Measurements from ENCODE around the gene DAPK2. TPM values are rescaled to one million over a fixed set of nuclear protein-coding genes. Genes with fewer than 3 reads are reported as not detected.

The DAPK2 gene
- polyA plus RNA-seq, 3 donors from 2014 or later: 4.5 to 7.3 (median 5.1) TPM

- Mint-ChIP-seq H3K4me1 (peaks cover 8 to 9% of the 10 kb centered on the region in 2 donors), H3K9me3 (no peaks in the 10 kb centered on the region), H3K4me3 (peak overlapping the region in 2 of 5 donors; percentile 19 to 43), H3K27me3 (ENCODE audit: low read depth in 3 of 3) (peaks cover 0 to 12% (median 8%) of the 10 kb centered on the region in 3 donors), H3K27ac (peak overlapping the region in 2 of 6 donors; percentile 8 to 17), H3K36me3 (no peaks in the 10 kb centered on the region)
- no peak for DNase-seq
Measured at GRCh38 chr15:64048781-64049460, 2.6 kb upstream of the DAPK2 start.

GRCh38 chr15:64045774-64046420 is 388 bp downstream of the DAPK2 start:
- H3K36me3 Mint-ChIP-seq: no peaks in the 10 kb centered on the region
- H3K4me1 Mint-ChIP-seq: peaks cover 8 to 9% of the 10 kb centered on the region in 2 donors
- H3K9me3 Mint-ChIP-seq: no peaks in the 10 kb centered on the region
- no peak for DNase-seq
- no peak overlapping the region for H3K27ac Mint-ChIP-seq
- peak overlapping the region; percentile 50 to 74 (median 68) for H3K4me3 Mint-ChIP-seq
- peaks cover 0 to 12% (median 11%) of the 10 kb centered on the region in 3 donors for H3K27me3 Mint-ChIP-seq (ENCODE audit: low read depth in 3 of 3)

DNA sequence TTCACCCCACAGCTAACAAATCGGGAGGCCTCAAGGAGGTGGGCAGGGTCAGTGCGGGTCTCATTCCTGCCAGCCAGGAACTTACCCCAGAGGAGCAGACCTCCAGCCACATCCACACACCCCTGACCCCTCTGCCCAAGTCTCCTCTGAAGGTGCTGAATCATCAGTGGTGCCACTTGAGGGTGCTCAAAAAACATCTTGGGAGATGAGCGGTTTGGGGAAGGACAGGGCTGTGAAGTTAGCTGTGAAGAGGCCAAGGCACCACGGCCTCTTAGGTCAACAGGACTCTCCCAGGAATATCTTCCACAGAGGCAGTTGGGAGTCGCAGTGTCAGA is 1.2 kb downstream of the DAPK2 start:
- Mint-ChIP-seq H3K9me3 (no peaks in the 10 kb centered on the region), H3K4me3 (peak overlapping the region in 4 of 5 donors; percentile 50 to 74 (median 70)), H3K36me3 (no peaks in the 10 kb centered on the region), H3K4me1 (peaks cover 8 to 9% of the 10 kb centered on the region in 2 donors), H3K27me3 (ENCODE audit: low read depth in 3 of 3) (peaks cover 0 to 12% (median 11%) of the 10 kb centered on the region in 3 donors), H3K27ac (peak overlapping the region in 1 of 6 donors; percentile 55)
- no peak for DNase-seq

GRCh38 chr15:64044300-64045100 is 1.8 kb downstream of the DAPK2 start:
- DNase-seq: no peak
- no peaks in the 10 kb centered on the region for H3K36me3 Mint-ChIP-seq
- H3K4me1 Mint-ChIP-seq: peaks cover 8 to 9% of the 10 kb centered on the region in 2 donors

DNA sequence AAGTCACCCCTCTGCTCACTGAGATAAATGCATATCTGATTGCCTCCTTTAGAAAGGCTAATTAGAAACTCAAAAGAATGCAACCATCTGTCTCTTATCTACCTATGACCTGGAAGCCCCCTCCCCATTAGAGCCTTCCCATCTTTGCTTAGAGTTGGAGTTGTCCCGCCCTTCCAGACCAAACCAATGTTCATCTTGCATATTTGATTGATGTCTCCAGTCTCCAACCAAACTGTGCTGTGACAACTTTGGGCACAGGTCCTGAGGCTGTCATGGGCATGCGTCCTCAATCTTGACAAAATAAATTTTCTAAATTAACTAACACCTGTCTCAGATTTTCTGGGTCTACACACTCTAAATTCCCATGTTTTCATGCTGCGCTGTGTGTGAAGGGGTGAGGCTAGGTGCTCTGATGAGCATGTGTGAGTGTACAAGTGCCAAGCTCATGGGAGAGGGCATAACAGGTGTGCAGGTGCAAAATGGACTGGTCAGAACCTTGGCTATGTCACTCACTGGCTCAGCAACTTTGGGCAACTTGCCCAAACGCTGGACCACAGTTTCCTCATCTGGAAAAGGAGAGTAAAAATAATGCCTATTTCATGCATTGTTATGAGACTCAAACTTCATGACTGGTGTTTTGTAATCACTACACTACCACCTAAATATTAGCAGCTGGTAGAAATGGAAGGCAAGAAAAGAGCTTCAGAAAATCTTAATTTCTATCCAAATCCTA is 7.2 kb downstream of the DAPK2 start:
- H3K36me3 Mint-ChIP-seq: peaks cover 0 to 5% (median 0%) of the 10 kb centered on the region in 3 donors
- no peaks in the 10 kb centered on the region for H3K4me1 Mint-ChIP-seq
- no peak for DNase-seq
- peaks cover 0 to 3% (median 0%) of the 10 kb centered on the region in 3 donors for H3K27me3 Mint-ChIP-seq (ENCODE audit: low read depth in 3 of 3)
- peak overlapping the region in 2 of 6 donors; percentile 24 to 37 for H3K27ac Mint-ChIP-seq
- no peak overlapping the region for H3K4me3 Mint-ChIP-seq
- H3K9me3 Mint-ChIP-seq: no peaks in the 10 kb centered on the region

More at GRCh38 chr15:64044300-64045100, 1.8 kb downstream of the DAPK2 start:
- H3K27me3 Mint-ChIP-seq (ENCODE audit: low read depth in 3 of 3): peaks cover 0 to 12% (median 11%) of the 10 kb centered on the region in 3 donors
- peak overlapping the region; percentile 50 to 74 (median 68) for H3K4me3 Mint-ChIP-seq
- H3K27ac Mint-ChIP-seq: peak overlapping the region in 2 of 6 donors; percentile 26 to 55
- no peaks in the 10 kb centered on the region for H3K9me3 Mint-ChIP-seq

DNA sequence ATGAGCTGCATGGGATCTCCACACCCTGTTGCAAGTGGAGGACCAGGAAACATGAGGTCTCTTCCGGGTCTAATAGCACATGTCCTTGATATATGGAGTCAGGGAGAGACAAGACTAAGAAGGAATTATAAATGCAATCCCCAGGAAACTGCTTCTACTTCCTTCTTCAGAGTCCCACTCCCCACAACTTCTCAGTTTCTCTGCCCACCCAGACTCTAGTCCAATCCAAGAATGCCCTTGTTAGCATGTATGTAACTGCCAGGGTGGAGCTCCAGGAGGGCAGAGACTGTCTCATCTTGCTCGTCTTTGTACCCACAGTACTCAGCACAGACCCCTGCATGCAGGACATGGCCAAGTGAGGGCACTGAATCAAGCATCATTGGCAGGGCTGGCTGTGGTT is 8.3 kb downstream of the DAPK2 start:
- no peak for DNase-seq
- Mint-ChIP-seq H3K4me3 (no peak overlapping the region), H3K27ac (peak overlapping the region in 1 of 6 donors; percentile 38)

DNA sequence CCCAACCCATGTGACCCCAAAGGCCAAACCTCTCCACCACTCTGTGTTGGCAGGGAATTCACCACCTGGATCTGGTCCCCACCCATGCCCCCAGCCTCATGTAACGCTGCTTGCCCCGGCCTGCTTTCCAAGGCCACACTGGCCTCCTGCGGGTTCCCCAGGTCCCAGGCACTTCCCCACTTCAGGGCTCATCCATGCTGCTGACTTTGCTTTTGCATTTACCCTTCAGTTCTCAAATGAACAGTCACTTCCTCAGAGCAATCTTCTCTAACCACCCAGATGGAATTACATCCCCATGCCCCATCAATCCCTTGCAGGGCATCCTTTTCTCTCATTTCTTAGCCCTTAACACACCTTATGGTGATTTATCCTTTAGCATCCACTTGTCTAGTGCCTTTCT is 9.2 kb downstream of the DAPK2 start:
- H3K27ac Mint-ChIP-seq: peak overlapping the region in 1 of 6 donors; percentile 2
- peaks cover 4 to 6% of the 10 kb centered on the region in 2 donors for H3K4me1 Mint-ChIP-seq
- peaks cover 0 to 5% (median 0%) of the 10 kb centered on the region in 3 donors for H3K36me3 Mint-ChIP-seq
- no peak overlapping the region for H3K4me3 Mint-ChIP-seq
- no peaks in the 10 kb centered on the region for H3K9me3 Mint-ChIP-seq
- H3K27me3 Mint-ChIP-seq (ENCODE audit: low read depth in 3 of 3): peaks cover 0 to 2% (median 0%) of the 10 kb centered on the region in 3 donors
- DNase-seq: no peak

More for the DNA sequence above, 8.3 kb downstream of the DAPK2 start:
- Mint-ChIP-seq H3K4me1 (no peaks in the 10 kb centered on the region), H3K27me3 (ENCODE audit: low read depth in 3 of 3) (peaks cover 0 to 2% (median 0%) of the 10 kb centered on the region in 3 donors), H3K36me3 (peaks cover 0 to 5% (median 0%) of the 10 kb centered on the region in 3 donors), H3K9me3 (no peaks in the 10 kb centered on the region)

GRCh38 chr15:64035525-64035924 is 10.8 kb downstream of the DAPK2 start:
- DNase-seq: no peak
- Mint-ChIP-seq H3K27me3 (ENCODE audit: low read depth in 3 of 3) (peaks cover 0 to 2% (median 0%) of the 10 kb centered on the region in 3 donors), H3K27ac (no peak overlapping the region), H3K4me3 (no peak overlapping the region), H3K9me3 (no peaks in the 10 kb centered on the region), H3K4me1 (peaks cover 6 to 21% of the 10 kb centered on the region in 2 donors), H3K36me3 (peaks cover 0 to 5% (median 0%) of the 10 kb centered on the region in 3 donors)

DNA sequence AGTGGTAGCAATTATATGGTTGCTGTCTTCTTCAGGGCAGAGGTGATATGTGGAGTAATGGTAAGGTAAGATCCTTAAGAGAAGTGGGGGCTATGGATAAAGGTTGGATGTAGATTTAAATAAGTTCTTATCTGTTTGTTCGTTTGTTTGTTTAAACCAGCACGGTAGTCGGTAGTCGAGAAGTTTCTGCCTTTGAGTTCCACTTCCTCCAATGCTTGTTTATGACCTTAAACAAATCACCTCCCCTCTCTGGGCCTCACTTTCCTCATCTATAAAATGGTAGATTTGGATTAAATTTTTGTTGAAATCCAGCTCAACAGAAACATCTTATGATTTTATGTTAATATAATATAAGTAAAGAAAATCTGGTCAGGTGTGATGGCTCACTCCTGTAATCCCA is 11.8 kb downstream of the DAPK2 start:
- no peak for DNase-seq
- no peaks in the 10 kb centered on the region for H3K9me3 Mint-ChIP-seq
- H3K27ac Mint-ChIP-seq: no peak overlapping the region
- peaks cover 0 to 5% (median 0%) of the 10 kb centered on the region in 3 donors for H3K36me3 Mint-ChIP-seq
- no peak overlapping the region for H3K4me3 Mint-ChIP-seq
- peaks cover 6 to 21% of the 10 kb centered on the region in 2 donors for H3K4me1 Mint-ChIP-seq
- H3K27me3 Mint-ChIP-seq (ENCODE audit: low read depth in 3 of 3): peaks cover 0 to 2% (median 0%) of the 10 kb centered on the region in 3 donors

DNA sequence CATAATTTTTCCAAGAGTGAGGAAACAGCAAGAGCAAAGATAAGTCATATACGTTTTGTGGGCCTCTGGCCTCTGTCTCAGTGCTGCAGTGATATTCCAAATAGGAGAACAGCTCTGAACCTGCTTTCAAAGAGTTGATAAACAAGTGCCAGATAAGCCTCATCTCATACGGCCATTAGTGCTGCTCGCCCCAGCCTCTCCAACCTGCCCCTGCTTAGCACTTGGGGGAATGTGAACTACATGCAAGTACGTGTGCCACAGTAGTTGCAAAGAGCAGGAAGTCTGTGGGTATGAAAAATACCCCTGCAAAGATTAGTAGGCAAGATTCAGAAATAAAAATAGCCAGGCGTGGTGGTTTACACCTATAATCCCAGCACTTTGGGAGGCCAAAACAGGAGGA is 14.0 kb downstream of the DAPK2 start:
- Mint-ChIP-seq H3K36me3 (no peaks in the 10 kb centered on the region), H3K4me1 (peaks cover 6 to 21% of the 10 kb centered on the region in 2 donors), H3K27me3 (ENCODE audit: low read depth in 3 of 3) (peaks cover 0 to 2% (median 0%) of the 10 kb centered on the region in 3 donors), H3K9me3 (no peaks in the 10 kb centered on the region), H3K27ac (peak overlapping the region in 3 of 6 donors; percentile 53 to 79 (median 78)), H3K4me3 (peak overlapping the region in 2 of 5 donors; percentile 14 to 18)
- DNase-seq: peak in 1 of 3 donors; percentile 22

GRCh38 chr15:64030123-64030522 is 16.2 kb downstream of the DAPK2 start:
- peak overlapping the region in 1 of 6 donors; percentile 70 for H3K27ac Mint-ChIP-seq
- DNase-seq: no peak

GRCh38 chr15:64029633-64030032 is 16.7 kb downstream of the DAPK2 start:
- peak overlapping the region in 1 of 6 donors; percentile 70 for H3K27ac Mint-ChIP-seq
- no peak overlapping the region for H3K4me3 Mint-ChIP-seq
- H3K4me1 Mint-ChIP-seq: peaks cover 6 to 21% of the 10 kb centered on the region in 2 donors
- no peaks in the 10 kb centered on the region for H3K36me3 Mint-ChIP-seq
- no peak for DNase-seq
- peaks cover 0 to 4% (median 0%) of the 10 kb centered on the region in 3 donors for H3K27me3 Mint-ChIP-seq (ENCODE audit: low read depth in 3 of 3)
- H3K9me3 Mint-ChIP-seq: no peaks in the 10 kb centered on the region

More at GRCh38 chr15:64030123-64030522, 16.2 kb downstream of the DAPK2 start:
- no peaks in the 10 kb centered on the region for H3K36me3 Mint-ChIP-seq
- H3K4me3 Mint-ChIP-seq: no peak overlapping the region
- peaks cover 6 to 21% of the 10 kb centered on the region in 2 donors for H3K4me1 Mint-ChIP-seq
- H3K27me3 Mint-ChIP-seq (ENCODE audit: low read depth in 3 of 3): peaks cover 0 to 4% (median 0%) of the 10 kb centered on the region in 3 donors
- H3K9me3 Mint-ChIP-seq: no peaks in the 10 kb centered on the region

- H3K4me3 Mint-ChIP-seq: no peak overlapping the region
- peak overlapping the region in 2 of 6 donors; percentile 21 to 70 for H3K27ac Mint-ChIP-seq
- H3K4me1 Mint-ChIP-seq: peaks cover 6 to 21% of the 10 kb centered on the region in 2 donors
- no peaks in the 10 kb centered on the region for H3K36me3 Mint-ChIP-seq
- no peaks in the 10 kb centered on the region for H3K9me3 Mint-ChIP-seq
- peaks cover 0 to 4% (median 0%) of the 10 kb centered on the region in 3 donors for H3K27me3 Mint-ChIP-seq (ENCODE audit: low read depth in 3 of 3)
- no peak for DNase-seq
Measured at GRCh38 chr15:64029110-64029509, 17.2 kb downstream of the DAPK2 start.
